Gastrocnemius medialis (tissue), 4 donors: ENCODE measurements around the gene GALNT14. TPM values are rescaled to one million over a fixed set of nuclear protein-coding genes. Genes with fewer than 3 reads are reported as not detected.

Experiments
- ATAC-seq, 2 donors: fragments of 150-250 bp; one replicate each; pipeline ENCODE4 v1.9.1; 2016
- DNase-seq, 2 donors: peaks; one replicate each; pipeline ENCODE4 v3.0.0-alpha.2; 2019
- H3K27ac ChIP-seq, 4 donors: fragments of 200-600 bp; sonication (generic); 1 replicate in 1 of 4; 2 replicates in 3 of 4; pipeline ENCODE4 v1.5.1; 2016 to 2018; ENCODE audit warnings: mild to moderate bottlenecking in 2 of 4, moderate library complexity in 1 of 4
- H3K27me3 ChIP-seq, 3 donors: fragments of 200-600 bp; sonication (generic) in 2 of 3; 1 replicate in 1 of 3; 2 replicates in 2 of 3; pipeline versions ENCODE4 v1.5.1 to v1.6.0; 2016 to 2019; ENCODE audit warnings: mild to moderate bottlenecking in 1 of 3, moderate library complexity in 1 of 3
- H3K36me3 ChIP-seq, 2 donors: fragments of 200-600 bp; sonication (generic) in 1 of 2; one replicate each; pipeline ENCODE4 v1.5.1; 2017 to 2018
- H3K4me1 ChIP-seq, 2 donors: fragments of 200-600 bp; sonication (generic) in 1 of 2; one replicate each; pipeline ENCODE4 v1.5.1; 2016 to 2017; ENCODE audit warnings: mild to moderate bottlenecking in 2 of 2
- H3K4me3 ChIP-seq, 4 donors: fragments of 200-600 bp; sonication (generic) in 3 of 4; 1 replicate in 1 of 4; 2 replicates in 3 of 4; pipeline ENCODE4 v1.5.1; 2016 to 2019; ENCODE audit warnings: mild to moderate bottlenecking in 2 of 4
- H3K9me3 ChIP-seq, 3 donors: fragments of 200-600 bp; sonication (generic) in 2 of 3; 1 replicate in 1 of 3; 2 replicates in 2 of 3; pipeline ENCODE4 v1.5.1; 2016 to 2019
- POLR2A ChIP-seq, 2 donors: fragments of 450-650 bp; IDR thresholded peaks; one replicate each; pipeline ENCODE4 v1.6.1; 2017; ENCODE audit warnings: antibody characterized with exemption in 2 of 2, mild to moderate bottlenecking in 2 of 2, moderate library complexity in 2 of 2
- in situ Hi-C, 4 donors: fragments of 200-750 bp; cut with MboI; loops; one replicate each; pipeline versions ENCODE4 v1.15.0 to v1.8.0; 2017; ENCODE audit warnings: low sequenced_read_pairs in 4 of 4
- intact Hi-C: fragments of 100-400 bp; cut with DNase I; formaldehyde crosslinking; loops from one replicate; pipeline ENCODE4 v1.15.1; 2023; ENCODE audit warnings: low total_unique reads
- total RNA-seq, 4 donors: library from RNA; depleted of rRNA; stranded (reverse); fragments of >200 nt; gene quantifications; one replicate each; pipeline versions ENCODE4 v1.1.0 to v1.2.3, GENCODE V29; 2016
- TF ChIP-seq, protein P1 (sequence below), 5 experiments: fragments of 450-650 bp in 3 of 5; fragments of 200-600 bp in 2 of 5; sonication (generic) in 2 of 5; IDR thresholded peaks in 4 of 5; conservative IDR thresholded peaks in 1 of 5; 1 replicate in 4 of 5; 2 replicates in 1 of 5; pipeline ENCODE4 v1.5.1; 2016 to 2019; ENCODE audit warnings: antibody characterized with exemption in 5 of 5, mild to moderate bottlenecking in 3 of 5, moderate library complexity in 3 of 5

GALNT14 gene
- total RNA-seq, 4 donors from 2014 or later: 0.16 TPM; not detected in 3

DNA sequence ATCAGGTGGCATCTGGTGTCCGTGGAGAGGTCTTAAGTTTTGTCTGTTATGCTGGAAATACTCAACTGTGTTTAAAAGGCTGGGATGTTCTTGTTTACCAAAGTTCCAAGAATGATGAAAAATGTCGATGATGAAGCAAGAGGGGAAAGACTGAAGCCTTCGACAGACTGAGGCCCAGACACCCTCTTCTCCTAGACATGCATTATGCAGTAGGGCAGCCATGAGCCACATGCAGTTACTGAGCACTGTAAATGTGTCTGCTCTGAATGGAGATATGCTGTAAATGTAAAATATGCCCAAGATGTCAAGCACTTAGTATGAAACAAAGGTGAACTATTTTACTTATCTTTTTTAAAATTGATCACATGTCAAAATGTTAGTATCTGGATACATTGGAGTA, 163.1 kb downstream of the GALNT14 start:
- Histone ChIP-seq H3K27me3 (no peaks in the 10 kb centered on the region), H3K36me3 (no peaks in the 10 kb centered on the region), H3K4me1 (peaks cover 0 to 21% of the 10 kb centered on the region in 2 donors), H3K27ac (no peak overlapping the region), H3K9me3 (no peaks in the 10 kb centered on the region), H3K4me3 (no peak overlapping the region)
- TF ChIP-seq, protein P1, sequence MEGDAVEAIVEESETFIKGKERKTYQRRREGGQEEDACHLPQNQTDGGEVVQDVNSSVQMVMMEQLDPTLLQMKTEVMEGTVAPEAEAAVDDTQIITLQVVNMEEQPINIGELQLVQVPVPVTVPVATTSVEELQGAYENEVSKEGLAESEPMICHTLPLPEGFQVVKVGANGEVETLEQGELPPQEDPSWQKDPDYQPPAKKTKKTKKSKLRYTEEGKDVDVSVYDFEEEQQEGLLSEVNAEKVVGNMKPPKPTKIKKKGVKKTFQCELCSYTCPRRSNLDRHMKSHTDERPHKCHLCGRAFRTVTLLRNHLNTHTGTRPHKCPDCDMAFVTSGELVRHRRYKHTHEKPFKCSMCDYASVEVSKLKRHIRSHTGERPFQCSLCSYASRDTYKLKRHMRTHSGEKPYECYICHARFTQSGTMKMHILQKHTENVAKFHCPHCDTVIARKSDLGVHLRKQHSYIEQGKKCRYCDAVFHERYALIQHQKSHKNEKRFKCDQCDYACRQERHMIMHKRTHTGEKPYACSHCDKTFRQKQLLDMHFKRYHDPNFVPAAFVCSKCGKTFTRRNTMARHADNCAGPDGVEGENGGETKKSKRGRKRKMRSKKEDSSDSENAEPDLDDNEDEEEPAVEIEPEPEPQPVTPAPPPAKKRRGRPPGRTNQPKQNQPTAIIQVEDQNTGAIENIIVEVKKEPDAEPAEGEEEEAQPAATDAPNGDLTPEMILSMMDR (IDR thresholded peaks at IDR 0.05 in 4 of 5, conservative IDR thresholded peaks at IDR 0.05 in 1 of 5): no peak
- TF ChIP-seq POLR2A (IDR thresholded peaks at IDR 0.05): no peak
- in situ Hi-C loops: no loop called here
- ATAC-seq (no peak), DNase-seq (no peak)
- intact Hi-C loops: no loop called here

DNA sequence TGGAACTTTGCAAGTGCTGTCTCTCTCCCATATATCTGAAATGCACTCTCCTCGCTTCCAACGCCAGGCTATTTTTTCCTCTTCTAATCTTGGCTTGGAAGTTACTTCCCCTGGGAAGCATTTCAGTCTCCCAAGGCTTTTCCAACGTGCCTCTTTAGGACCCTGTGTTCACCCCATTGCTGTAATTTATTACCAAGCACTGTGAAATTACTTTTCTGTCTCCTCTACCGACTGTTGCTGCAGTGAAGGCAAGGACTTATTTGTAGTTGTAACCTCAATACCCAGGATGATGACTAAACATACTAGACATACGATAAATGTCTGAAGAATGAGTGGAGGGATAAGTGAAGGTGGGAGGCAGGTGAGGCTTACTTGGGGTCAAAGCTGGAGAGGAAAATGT, 163.7 kb downstream of the GALNT14 start:
- in situ Hi-C loops: no loop called here
- H3K4me1 ChIP-seq: peaks cover 0 to 21% of the 10 kb centered on the region in 2 donors
- intact Hi-C loops: no loop called here
- H3K9me3 ChIP-seq: no peaks in the 10 kb centered on the region
- no peak overlapping the region for H3K4me3 ChIP-seq
- no peak for DNase-seq
- no peaks in the 10 kb centered on the region for H3K27me3 ChIP-seq
- no peak for ATAC-seq
- H3K36me3 ChIP-seq: no peaks in the 10 kb centered on the region
- TF ChIP-seq POLR2A (IDR thresholded peaks at IDR 0.05): no peak
- TF ChIP-seq, protein P1 (IDR thresholded peaks at IDR 0.05 in 4 of 5, conservative IDR thresholded peaks at IDR 0.05 in 1 of 5): no peak
- no peak overlapping the region for H3K27ac ChIP-seq

DNA sequence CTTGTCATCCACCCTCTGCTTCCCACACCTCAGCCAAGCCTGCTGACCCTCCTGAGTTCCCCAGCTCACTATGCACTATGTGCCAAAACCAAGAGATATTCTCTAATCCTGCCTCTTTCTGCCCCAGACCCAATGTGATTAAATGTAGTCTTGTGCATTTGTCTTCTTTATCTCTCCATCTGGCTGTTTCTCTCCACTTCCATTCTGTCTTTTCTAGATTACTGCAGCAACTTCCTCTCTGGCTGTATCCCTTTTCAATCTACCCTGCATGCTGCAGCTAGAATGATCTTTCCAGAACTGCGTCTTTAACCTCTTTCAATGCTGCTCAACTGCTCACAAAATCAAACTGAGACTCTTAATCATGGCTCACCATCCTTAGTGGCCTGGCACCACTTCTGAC, 164.1 kb downstream of the GALNT14 start:
- no peak for DNase-seq

DNA sequence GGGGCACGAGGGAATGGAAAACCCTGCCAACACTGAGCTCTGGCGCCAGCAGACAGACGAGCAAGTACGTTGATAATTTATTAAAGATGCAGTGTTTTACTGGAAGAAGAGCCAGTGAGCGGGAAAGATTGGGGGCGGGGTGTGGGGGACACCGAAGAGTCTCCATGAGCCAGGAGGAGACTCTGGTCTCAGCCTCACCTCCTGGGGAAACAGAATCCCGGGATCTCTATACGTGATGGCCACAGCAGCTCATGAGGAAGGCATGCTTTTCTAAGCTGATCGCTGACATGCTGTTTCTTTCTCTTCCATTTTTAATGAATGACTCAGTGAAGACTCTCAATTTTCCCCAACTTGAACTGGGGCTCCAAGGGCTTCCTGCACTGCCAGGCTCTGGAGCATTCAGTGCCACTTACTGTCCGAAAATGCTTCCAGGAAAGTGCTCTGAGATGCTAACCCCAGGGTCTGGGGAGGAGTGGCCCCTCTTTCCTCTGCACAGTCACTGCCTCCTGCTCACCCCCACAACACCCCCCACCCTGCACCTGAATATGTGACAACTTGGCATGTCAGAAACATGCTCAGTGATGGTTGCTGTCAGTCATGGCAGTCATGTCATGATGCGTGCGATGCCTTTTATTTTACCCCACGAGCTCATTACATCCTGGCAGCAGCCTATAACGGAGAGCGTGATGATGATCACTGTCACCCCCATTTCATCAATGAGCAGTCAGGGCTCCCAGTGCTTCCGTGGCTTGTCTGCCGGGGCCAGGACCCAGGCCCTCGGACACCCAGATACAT, 166.8 kb downstream of the GALNT14 start:
- Histone ChIP-seq H3K27me3 (no peaks in the 10 kb centered on the region), H3K27ac (no peak overlapping the region), H3K9me3 (no peaks in the 10 kb centered on the region), H3K4me3 (no peak overlapping the region), H3K36me3 (no peaks in the 10 kb centered on the region), H3K4me1 (peaks cover 0 to 21% of the 10 kb centered on the region in 2 donors)
- intact Hi-C loops: no loop called here
- TF ChIP-seq, protein P1 (IDR thresholded peaks at IDR 0.05 in 4 of 5, conservative IDR thresholded peaks at IDR 0.05 in 1 of 5): no peak
- no peak for TF ChIP-seq POLR2A (IDR thresholded peaks at IDR 0.05)
- ATAC-seq (no peak), DNase-seq (no peak)
- in situ Hi-C loops: no loop called here

More for the DNA sequence above, 164.1 kb downstream of the GALNT14 start:
- Histone ChIP-seq H3K4me1 (peaks cover 0 to 21% of the 10 kb centered on the region in 2 donors), H3K4me3 (no peak overlapping the region), H3K36me3 (no peaks in the 10 kb centered on the region), H3K27me3 (no peaks in the 10 kb centered on the region), H3K27ac (no peak overlapping the region), H3K9me3 (no peaks in the 10 kb centered on the region)
- ATAC-seq: no peak
- in situ Hi-C loops (no loop called here), intact Hi-C loops (no loop called here)
- TF ChIP-seq, protein P1 (IDR thresholded peaks at IDR 0.05 in 4 of 5, conservative IDR thresholded peaks at IDR 0.05 in 1 of 5): no peak
- no peak for TF ChIP-seq POLR2A (IDR thresholded peaks at IDR 0.05)
